ENCODE results near the gene CHD9NB.
"Not testable (repeated sequence)": the region's sequence is repeated elsewhere in the genome, so short reads cannot be mapped to it uniquely, and the experiment has no call there.

DNA sequence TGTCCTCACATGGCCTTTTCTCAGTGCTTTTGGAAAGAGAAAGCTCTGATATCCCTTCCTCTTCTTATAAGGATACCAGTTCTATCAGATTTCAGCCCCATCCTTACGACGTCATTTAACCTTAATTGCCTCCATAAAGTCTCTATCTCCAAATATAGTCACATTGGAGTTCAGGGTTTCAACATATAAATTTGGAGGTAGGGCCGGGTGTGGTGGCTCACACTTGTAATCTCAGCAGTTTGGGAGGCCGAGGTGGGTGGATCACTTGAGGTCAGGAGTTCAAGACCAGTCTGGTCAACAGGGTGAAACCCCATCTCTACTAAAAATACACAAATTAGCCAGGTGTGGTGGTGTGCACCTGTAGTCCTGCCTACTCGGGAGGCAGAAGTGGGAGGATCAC is 5.2 kb downstream of the CHD9NB start:
- TF ChIP-seq, protein P1, sequence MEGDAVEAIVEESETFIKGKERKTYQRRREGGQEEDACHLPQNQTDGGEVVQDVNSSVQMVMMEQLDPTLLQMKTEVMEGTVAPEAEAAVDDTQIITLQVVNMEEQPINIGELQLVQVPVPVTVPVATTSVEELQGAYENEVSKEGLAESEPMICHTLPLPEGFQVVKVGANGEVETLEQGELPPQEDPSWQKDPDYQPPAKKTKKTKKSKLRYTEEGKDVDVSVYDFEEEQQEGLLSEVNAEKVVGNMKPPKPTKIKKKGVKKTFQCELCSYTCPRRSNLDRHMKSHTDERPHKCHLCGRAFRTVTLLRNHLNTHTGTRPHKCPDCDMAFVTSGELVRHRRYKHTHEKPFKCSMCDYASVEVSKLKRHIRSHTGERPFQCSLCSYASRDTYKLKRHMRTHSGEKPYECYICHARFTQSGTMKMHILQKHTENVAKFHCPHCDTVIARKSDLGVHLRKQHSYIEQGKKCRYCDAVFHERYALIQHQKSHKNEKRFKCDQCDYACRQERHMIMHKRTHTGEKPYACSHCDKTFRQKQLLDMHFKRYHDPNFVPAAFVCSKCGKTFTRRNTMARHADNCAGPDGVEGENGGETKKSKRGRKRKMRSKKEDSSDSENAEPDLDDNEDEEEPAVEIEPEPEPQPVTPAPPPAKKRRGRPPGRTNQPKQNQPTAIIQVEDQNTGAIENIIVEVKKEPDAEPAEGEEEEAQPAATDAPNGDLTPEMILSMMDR (conservative IDR thresholded peaks at IDR 0.05; ENCODE audit: low read depth, low read length): not testable (repeated sequence)
- TF ChIP-seq EZH2 (IDR thresholded peaks at IDR 0.05; ENCODE audit: low read length, unreplicated experiment): not testable (repeated sequence)

All from PC-3 (cell line).